Measurements from ENCODE around the gene COG4. TPM values are rescaled to one million over a fixed set of nuclear protein-coding genes. Genes with fewer than 3 reads are reported as not detected.
"Not testable (repeated sequence)": the region's sequence is repeated elsewhere in the genome, so short reads cannot be mapped to it uniquely, and the experiment has no call there.

COG4 gene
- polyA plus RNA-seq (2013, experiment 1 of 2; ENCODE audit: insufficient read length) = 42.9 TPM
- polyA plus RNA-seq (2013, experiment 2 of 2; ENCODE audit: insufficient read length) = 34.6 TPM

- DNase-seq = peak; percentile 86
Observed at GRCh38 chr16:70523076-70523742, at the start of gene COG4. Gene COG4, minus strand, starts transcription at chr16:70523554. Its CDS starts 11 bp downstream, at chr16:70523543.

- DNase-seq = no peak
Observed at GRCh38 chr16:70572926-70573270, 49.5 kb upstream of the COG4 start.

- DNase-seq = peak; percentile 33
Observed at GRCh38 chr16:70572050-70572925, 48.9 kb upstream of the COG4 start.

GRCh38 chr16:70571623-70572022, 48.3 kb upstream of the COG4 start:
- no peak for DNase-seq

GRCh38 chr16:70570967-70571570, 47.7 kb upstream of the COG4 start:
- DNase-seq = no peak

GRCh38 chr16:70569752-70570151, 46.4 kb upstream of the COG4 start:
- DNase-seq = no peak

GRCh38 chr16:70568601-70569237, 45.4 kb upstream of the COG4 start:
- no peak for DNase-seq

GRCh38 chr16:70565053-70565452, 41.7 kb upstream of the COG4 start:
- no peak for DNase-seq

GRCh38 chr16:70563636-70564035, 40.3 kb upstream of the COG4 start:
- DNase-seq = no peak

- DNase-seq = no peak
Observed at GRCh38 chr16:70561623-70562022, 38.3 kb upstream of the COG4 start.

- no peak for DNase-seq
Observed at GRCh38 chr16:70556063-70556462, 32.7 kb upstream of the COG4 start.

GRCh38 chr16:70553645-70554044, 30.3 kb upstream of the COG4 start:
- peak; percentile 84 for DNase-seq

- DNase-seq = no peak
Observed at GRCh38 chr16:70552675-70553074, 29.3 kb upstream of the COG4 start.

- DNase-seq = no peak
Observed at GRCh38 chr16:70551788-70552187, 28.4 kb upstream of the COG4 start.

GRCh38 chr16:70550082-70550481, 26.7 kb upstream of the COG4 start:
- DNase-seq = no peak

- no peak for DNase-seq
Observed at GRCh38 chr16:70548936-70549335, 25.6 kb upstream of the COG4 start.

GRCh38 chr16:70544548-70544947, 21.2 kb upstream of the COG4 start:
- no peak for DNase-seq

- no peak for DNase-seq
Observed at GRCh38 chr16:70540994-70541393, 17.6 kb upstream of the COG4 start.

GRCh38 chr16:70534971-70535370, 11.6 kb upstream of the COG4 start:
- no peak for DNase-seq

GRCh38 chr16:70529954-70530353, 6.6 kb upstream of the COG4 start:
- not testable (repeated sequence) for DNase-seq

GRCh38 chr16:70529051-70529777, 5.9 kb upstream of the COG4 start:
- DNase-seq = peak; percentile 76

- DNase-seq = no peak
Observed at GRCh38 chr16:70527315-70527996, 4.1 kb upstream of the COG4 start.

Data from fibroblast of skin of back (primary cell).